SU-DHL-6 (cell line): Measurements from ENCODE around the gene ATP6V1B1.

Experiments
- H2AFZ ChIP-seq: fragments of 200-600 bp; sonication (generic); 2 replicates; pipeline ENCODE4 v1.6.1; 2014; ENCODE audit warnings: low read depth, mild to moderate bottlenecking, moderate library complexity, mixed read lengths, antibody characterized with exemption, low read length; ENCODE audit not compliant: severe bottlenecking
- H3F3A ChIP-seq: fragments of 200-600 bp; shearing (Covaris generic); 2 replicates; pipeline ENCODE4 v1.6.0; 2016; ENCODE audit warnings: antibody characterized with exemption, mild to moderate bottlenecking; ENCODE audit not compliant: insufficient read depth
- H3K27ac ChIP-seq: fragments of 200-600 bp; sonication (generic); 2 replicates; pipeline ENCODE4 v1.5.1; 2016; ENCODE audit warnings: low read depth, mild to moderate bottlenecking, low read length, moderate library complexity, mixed read lengths
- H3K27me3 ChIP-seq: fragments of 200-600 bp; sonication (generic), shearing (Covaris generic); 2 replicates; pipeline ENCODE4 v1.6.0; 2014; ENCODE audit warnings: mild to moderate bottlenecking, low read length
- H3K36me3 ChIP-seq: fragments of 200-600 bp; sonication (generic); 2 replicates; pipeline ENCODE4 v1.6.1; 2014; ENCODE audit warnings: mild to moderate bottlenecking, low read length, mixed read lengths
- H3K4me2 ChIP-seq: fragments of 300-600, 200-600 bp; shearing (Covaris generic), sonication (generic); 2 replicates; pipeline ENCODE4 v1.6.0; 2014; ENCODE audit warnings: low read length, low read depth, mild to moderate bottlenecking; ENCODE audit not compliant: poor library complexity, severe bottlenecking
- H3K4me3 ChIP-seq: fragments of 200-600 bp; sonication (generic); 2 replicates; pipeline ENCODE4 v1.5.1; 2014; ENCODE audit warnings: antibody characterized with exemption, low read length, mild to moderate bottlenecking, mixed read lengths; ENCODE audit not compliant: insufficient read depth, poor library complexity, severe bottlenecking
- H3K79me2 ChIP-seq: fragments of 200-600 bp; sonication (generic); 2 replicates; pipeline ENCODE4 v1.6.1; 2014; ENCODE audit warnings: mild to moderate bottlenecking, low read length, moderate library complexity; ENCODE audit not compliant: insufficient read depth
- H3K9ac ChIP-seq: fragments of 200-600 bp; sonication (generic); 2 replicates; pipeline ENCODE4 v1.7.0; 2014; ENCODE audit warnings: mild to moderate bottlenecking, low read length
- H3K9me2 ChIP-seq: fragments of 200-600 bp; sonication (generic); replicated peaks from 2 replicates; pipeline ENCODE4 v1.6.1; 2014; ENCODE audit warnings: low read length; ENCODE audit not compliant: insufficient read depth
- H3K9me3 ChIP-seq: fragments of 200-600 bp; sonication (generic); 2 replicates; pipeline ENCODE4 v1.6.1; 2014; ENCODE audit warnings: low read length, mixed read lengths; ENCODE audit not compliant: insufficient read depth
- H4K20me1 ChIP-seq: fragments of 200-600 bp; sonication (generic); 2 replicates; pipeline ENCODE4 v1.6.1; 2014; ENCODE audit warnings: low read depth, mild to moderate bottlenecking, antibody characterized with exemption, low read length, moderate library complexity, mixed read lengths
- CTCF ChIP-seq: fragments of 200-600 bp; sonication (generic); IDR thresholded peaks from one replicate; pipeline ENCODE4 v1.5.1; 2017; ENCODE audit warnings: antibody characterized with exemption, mild to moderate bottlenecking, low read length, moderate library complexity; ENCODE audit not compliant: insufficient read depth, poor library complexity, severe bottlenecking
- EZH2phosphoT487 ChIP-seq: fragments of 200-600 bp; sonication (generic), shearing (Covaris generic); conservative IDR thresholded peaks from 2 replicates; pipeline ENCODE4 v1.6.1; 2018; ENCODE audit warnings: mild to moderate bottlenecking, antibody characterized with exemption, low read length, moderate library complexity, mixed read lengths

ATP6V1B1 gene

GRCh38 chr2:70936979-70937811 lies 1.5 kb downstream of the ATP6V1B1 start:
- no peak overlapping the region for H3K4me2 ChIP-seq
- no peak for TF ChIP-seq EZH2phosphoT487
- no peak for TF ChIP-seq CTCF
- no peaks in the 10 kb centered on the region for H3K79me2 ChIP-seq
- no peaks in the 10 kb centered on the region for H4K20me1 ChIP-seq
- no peak overlapping the region for H3K4me3 ChIP-seq
- H3K9me2 ChIP-seq, result no peaks in the 10 kb centered on the region
- no peaks in the 10 kb centered on the region for H3K9me3 ChIP-seq
- H3K9ac ChIP-seq, result no peak overlapping the region
- H3F3A ChIP-seq, result no peaks in the 10 kb centered on the region
- no peaks in the 10 kb centered on the region for H3K36me3 ChIP-seq
- no peaks in the 10 kb centered on the region for H3K27me3 ChIP-seq
- H2AFZ ChIP-seq, result no peak overlapping the region
- no peak overlapping the region for H3K27ac ChIP-seq

- Histone ChIP-seq H4K20me1 (no peaks in the 10 kb centered on the region), H3K9me3 (no peaks in the 10 kb centered on the region), H3K36me3 (no peaks in the 10 kb centered on the region), H3K27me3 (no peaks in the 10 kb centered on the region), H3K27ac (no peak overlapping the region), H3K4me3 (no peak overlapping the region), H3K9me2 (no peaks in the 10 kb centered on the region), H3K4me2 (no peak overlapping the region), H2AFZ (no peak overlapping the region), H3F3A (no peaks in the 10 kb centered on the region), H3K9ac (no peak overlapping the region), H3K79me2 (no peaks in the 10 kb centered on the region)
- TF ChIP-seq CTCF (no peak), EZH2phosphoT487 (no peak)
Measured at GRCh38 chr2:70937866-70938585, 2.3 kb downstream of the ATP6V1B1 start.

- Histone ChIP-seq H4K20me1 (no peaks in the 10 kb centered on the region), H3K79me2 (no peaks in the 10 kb centered on the region), H3K27me3 (no peaks in the 10 kb centered on the region), H3K27ac (no peak overlapping the region), H3F3A (no peaks in the 10 kb centered on the region), H3K9me2 (no peaks in the 10 kb centered on the region), H3K9me3 (no peaks in the 10 kb centered on the region), H3K9ac (no peak overlapping the region), H3K36me3 (no peaks in the 10 kb centered on the region), H3K4me3 (no peak overlapping the region), H2AFZ (no peak overlapping the region), H3K4me2 (no peak overlapping the region)
- TF ChIP-seq EZH2phosphoT487, result no peak
- no peak for TF ChIP-seq CTCF
Measured at GRCh38 chr2:70938586-70938950, 2.9 kb downstream of the ATP6V1B1 start.
